Neural cell (in vitro differentiated cells): ENCODE measurements around the gene PREX1.

Experiments
- EP300 ChIP-seq: fragments of 450-650 bp; conservative IDR thresholded peaks from 2 replicates; pipeline ENCODE4 v1.6.1; 2014; ENCODE audit warnings: antibody characterized with exemption, mild to moderate bottlenecking, moderate library complexity; ENCODE audit not compliant: poor library complexity, severe bottlenecking
- EZH2 ChIP-seq: fragments of 200-600, 300-800 bp; shearing (Covaris generic), sonication (generic); IDR thresholded peaks from 2 replicates; pipeline ENCODE4 v1.6.1; 2014; ENCODE audit warnings: antibody characterized with exemption, low read length, borderline replicate concordance, mild to moderate bottlenecking; ENCODE audit not compliant: insufficient read depth, poor library complexity, severe bottlenecking
- POLR2AphosphoS5 ChIP-seq: IDR thresholded peaks from 2 replicates; pipeline ENCODE4 v1.6.1; 2012
- RAD21 ChIP-seq: fragments of 450-650 bp; conservative IDR thresholded peaks from 2 replicates; pipeline ENCODE4 v1.6.1; 2014; ENCODE audit warnings: antibody characterized with exemption, mild to moderate bottlenecking, moderate library complexity
- SMC3 ChIP-seq: fragments of 450-650 bp; conservative IDR thresholded peaks from 2 replicates; pipeline ENCODE4 v1.6.1; 2014; ENCODE audit warnings: antibody characterized with exemption, mild to moderate bottlenecking, moderate library complexity; ENCODE audit not compliant: poor library complexity
- TAF1 ChIP-seq: IDR thresholded peaks from 2 replicates; pipeline ENCODE4 v1.6.1; 2012; ENCODE audit warnings: low read depth
- TF ChIP-seq, protein P1 (sequence below): fragments of 450-650 bp; IDR thresholded peaks from 2 replicates; pipeline ENCODE4 v1.5.1; 2014; ENCODE audit warnings: antibody characterized with exemption, mild to moderate bottlenecking, moderate library complexity; ENCODE audit not compliant: poor library complexity, severe bottlenecking
- TF ChIP-seq, protein P2 (sequence below): IDR thresholded peaks from 2 replicates; pipeline ENCODE4 v1.6.1; 2012; ENCODE audit warnings: borderline replicate concordance

DNA sequence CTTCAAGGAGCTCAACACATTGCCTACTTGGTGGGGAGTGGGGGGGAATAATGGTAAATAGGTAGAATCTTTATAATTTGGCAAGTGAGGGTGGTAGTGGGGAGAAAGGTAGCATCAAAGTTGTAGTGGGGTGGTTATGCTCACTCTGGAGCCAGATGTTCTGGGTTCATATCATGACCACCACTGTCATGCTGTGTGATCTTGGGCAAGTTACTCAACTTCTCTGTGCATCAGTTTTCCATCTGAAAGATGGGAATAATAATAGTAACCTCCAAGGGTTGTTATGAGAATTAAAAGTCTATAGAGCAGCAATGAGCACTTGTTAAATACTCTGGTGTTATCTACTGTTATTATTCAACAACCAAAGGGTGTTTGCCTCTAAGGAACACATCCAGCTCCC is 22.0 kb upstream of the PREX1 start:
- TF ChIP-seq EP300 (no peak), SMC3 (no peak), EZH2 (no peak), TAF1 (no peak), POLR2AphosphoS5 (no peak), RAD21 (no peak)
- TF ChIP-seq, protein P1, sequence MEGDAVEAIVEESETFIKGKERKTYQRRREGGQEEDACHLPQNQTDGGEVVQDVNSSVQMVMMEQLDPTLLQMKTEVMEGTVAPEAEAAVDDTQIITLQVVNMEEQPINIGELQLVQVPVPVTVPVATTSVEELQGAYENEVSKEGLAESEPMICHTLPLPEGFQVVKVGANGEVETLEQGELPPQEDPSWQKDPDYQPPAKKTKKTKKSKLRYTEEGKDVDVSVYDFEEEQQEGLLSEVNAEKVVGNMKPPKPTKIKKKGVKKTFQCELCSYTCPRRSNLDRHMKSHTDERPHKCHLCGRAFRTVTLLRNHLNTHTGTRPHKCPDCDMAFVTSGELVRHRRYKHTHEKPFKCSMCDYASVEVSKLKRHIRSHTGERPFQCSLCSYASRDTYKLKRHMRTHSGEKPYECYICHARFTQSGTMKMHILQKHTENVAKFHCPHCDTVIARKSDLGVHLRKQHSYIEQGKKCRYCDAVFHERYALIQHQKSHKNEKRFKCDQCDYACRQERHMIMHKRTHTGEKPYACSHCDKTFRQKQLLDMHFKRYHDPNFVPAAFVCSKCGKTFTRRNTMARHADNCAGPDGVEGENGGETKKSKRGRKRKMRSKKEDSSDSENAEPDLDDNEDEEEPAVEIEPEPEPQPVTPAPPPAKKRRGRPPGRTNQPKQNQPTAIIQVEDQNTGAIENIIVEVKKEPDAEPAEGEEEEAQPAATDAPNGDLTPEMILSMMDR, result no peak
- TF ChIP-seq, protein P2, sequence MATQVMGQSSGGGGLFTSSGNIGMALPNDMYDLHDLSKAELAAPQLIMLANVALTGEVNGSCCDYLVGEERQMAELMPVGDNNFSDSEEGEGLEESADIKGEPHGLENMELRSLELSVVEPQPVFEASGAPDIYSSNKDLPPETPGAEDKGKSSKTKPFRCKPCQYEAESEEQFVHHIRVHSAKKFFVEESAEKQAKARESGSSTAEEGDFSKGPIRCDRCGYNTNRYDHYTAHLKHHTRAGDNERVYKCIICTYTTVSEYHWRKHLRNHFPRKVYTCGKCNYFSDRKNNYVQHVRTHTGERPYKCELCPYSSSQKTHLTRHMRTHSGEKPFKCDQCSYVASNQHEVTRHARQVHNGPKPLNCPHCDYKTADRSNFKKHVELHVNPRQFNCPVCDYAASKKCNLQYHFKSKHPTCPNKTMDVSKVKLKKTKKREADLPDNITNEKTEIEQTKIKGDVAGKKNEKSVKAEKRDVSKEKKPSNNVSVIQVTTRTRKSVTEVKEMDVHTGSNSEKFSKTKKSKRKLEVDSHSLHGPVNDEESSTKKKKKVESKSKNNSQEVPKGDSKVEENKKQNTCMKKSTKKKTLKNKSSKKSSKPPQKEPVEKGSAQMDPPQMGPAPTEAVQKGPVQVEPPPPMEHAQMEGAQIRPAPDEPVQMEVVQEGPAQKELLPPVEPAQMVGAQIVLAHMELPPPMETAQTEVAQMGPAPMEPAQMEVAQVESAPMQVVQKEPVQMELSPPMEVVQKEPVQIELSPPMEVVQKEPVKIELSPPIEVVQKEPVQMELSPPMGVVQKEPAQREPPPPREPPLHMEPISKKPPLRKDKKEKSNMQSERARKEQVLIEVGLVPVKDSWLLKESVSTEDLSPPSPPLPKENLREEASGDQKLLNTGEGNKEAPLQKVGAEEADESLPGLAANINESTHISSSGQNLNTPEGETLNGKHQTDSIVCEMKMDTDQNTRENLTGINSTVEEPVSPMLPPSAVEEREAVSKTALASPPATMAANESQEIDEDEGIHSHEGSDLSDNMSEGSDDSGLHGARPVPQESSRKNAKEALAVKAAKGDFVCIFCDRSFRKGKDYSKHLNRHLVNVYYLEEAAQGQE, result no peak
